Measurements from ENCODE around the gene WDR74. TPM values are rescaled to one million over a fixed set of nuclear protein-coding genes. Genes with fewer than 3 reads are reported as not detected.
"Not testable (repeated sequence)": the region's sequence is repeated elsewhere in the genome, so short reads cannot be mapped to it uniquely, and the experiment has no call there.

WDR74 gene
- total RNA-seq, 1 donor from 2014 or later, result 161 TPM

- H3K4me3 Mint-ChIP-seq, result peak overlapping the region; percentile 99
- H3K9me3 Mint-ChIP-seq, result no peaks in the 10 kb centered on the region
- H3K27ac Mint-ChIP-seq, result peak overlapping the region; percentile 100
- H3K27me3 Mint-ChIP-seq (ENCODE audit: insufficient read depth), result peaks cover 2% of the 10 kb centered on the region
- no peak for DNase-seq (ENCODE audit: low spot score)
- H3K36me3 Mint-ChIP-seq (ENCODE audit: low read depth), result peaks cover 38% of the 10 kb centered on the region
- peaks cover 38% of the 10 kb centered on the region for H3K4me1 Mint-ChIP-seq (ENCODE audit: low read depth)
- intact Hi-C loops (cut with micrococcal nuclease), result no loop called here
These were observed 40.0 kb upstream of the WDR74 start for GRCh38 chr11:62879235-62879978.

- intact Hi-C loops (cut with micrococcal nuclease), result no loop called here
- H3K9me3 Mint-ChIP-seq, result no peaks in the 10 kb centered on the region
- H3K27me3 Mint-ChIP-seq (ENCODE audit: insufficient read depth), result peaks cover 2% of the 10 kb centered on the region
- H3K4me1 Mint-ChIP-seq (ENCODE audit: low read depth), result peaks cover 15% of the 10 kb centered on the region
- H3K36me3 Mint-ChIP-seq (ENCODE audit: low read depth), result peaks cover 15% of the 10 kb centered on the region
- no peak overlapping the region for H3K4me3 Mint-ChIP-seq
- no peak overlapping the region for H3K27ac Mint-ChIP-seq
- no peak for DNase-seq (ENCODE audit: low spot score)
These were observed 37.3 kb upstream of the WDR74 start for GRCh38 chr11:62876712-62877111.

GRCh38 chr11:62875698-62876478 lies 36.5 kb upstream of the WDR74 start:
- intact Hi-C loops (cut with micrococcal nuclease), result no loop called here
- Mint-ChIP-seq H3K9me3 (no peaks in the 10 kb centered on the region), H3K4me1 (ENCODE audit: low read depth) (peaks cover 15% of the 10 kb centered on the region), H3K27ac (no peak overlapping the region), H3K36me3 (ENCODE audit: low read depth) (peaks cover 12% of the 10 kb centered on the region), H3K4me3 (no peak overlapping the region), H3K27me3 (ENCODE audit: insufficient read depth) (peaks cover 2% of the 10 kb centered on the region)
- no peak for DNase-seq (ENCODE audit: low spot score)

- H3K4me3 Mint-ChIP-seq, result no peak overlapping the region
These were observed 35.5 kb upstream of the WDR74 start for GRCh38 chr11:62874851-62875250.

GRCh38 chr11:62865635-62866034 lies 26.2 kb upstream of the WDR74 start:
- no peaks in the 10 kb centered on the region for H3K36me3 Mint-ChIP-seq (ENCODE audit: low read depth)
- no peaks in the 10 kb centered on the region for H3K27me3 Mint-ChIP-seq (ENCODE audit: insufficient read depth)
- H3K4me3 Mint-ChIP-seq, result no peak overlapping the region
- H3K4me1 Mint-ChIP-seq (ENCODE audit: low read depth), result peaks cover 27% of the 10 kb centered on the region
- intact Hi-C loops (cut with micrococcal nuclease), result loop anchor here (10.0 kb wide), 1 partner anchor 481 kb away; no protein-coding TSS in a partner anchor
- H3K9me3 Mint-ChIP-seq, result no peaks in the 10 kb centered on the region
- no peak overlapping the region for H3K27ac Mint-ChIP-seq
- DNase-seq (ENCODE audit: low spot score), result no peak

More at GRCh38 chr11:62874851-62875250, 35.5 kb upstream of the WDR74 start:
- intact Hi-C loops (cut with micrococcal nuclease), result no loop called here
- no peaks in the 10 kb centered on the region for H3K9me3 Mint-ChIP-seq
- H3K36me3 Mint-ChIP-seq (ENCODE audit: low read depth), result peaks cover 12% of the 10 kb centered on the region
- no peak overlapping the region for H3K27ac Mint-ChIP-seq
- peaks cover 6% of the 10 kb centered on the region for H3K4me1 Mint-ChIP-seq (ENCODE audit: low read depth)
- DNase-seq (ENCODE audit: low spot score), result no peak
- peaks cover 2% of the 10 kb centered on the region for H3K27me3 Mint-ChIP-seq (ENCODE audit: insufficient read depth)

- no peak overlapping the region for H3K4me3 Mint-ChIP-seq
- peaks cover 43% of the 10 kb centered on the region for H3K4me1 Mint-ChIP-seq (ENCODE audit: low read depth)
- no peaks in the 10 kb centered on the region for H3K27me3 Mint-ChIP-seq (ENCODE audit: insufficient read depth)
- no peaks in the 10 kb centered on the region for H3K9me3 Mint-ChIP-seq
- peaks cover 4% of the 10 kb centered on the region for H3K36me3 Mint-ChIP-seq (ENCODE audit: low read depth)
- DNase-seq (ENCODE audit: low spot score), result no peak
- no peak overlapping the region for H3K27ac Mint-ChIP-seq
- intact Hi-C loops (cut with micrococcal nuclease), result loop anchor here (2.0 to 10.0 kb wide), 2 partner anchors 271 to 479 kb away; no protein-coding TSS in a partner anchor
These were observed 24.4 kb upstream of the WDR74 start for GRCh38 chr11:62863687-62864335.

- not testable (repeated sequence) for H3K9me3 Mint-ChIP-seq; DNase-seq (ENCODE audit: low spot score); H3K4me3 Mint-ChIP-seq; H3K27me3 Mint-ChIP-seq (ENCODE audit: insufficient read depth); H3K36me3 Mint-ChIP-seq (ENCODE audit: low read depth); H3K27ac Mint-ChIP-seq
- peaks cover 58% of the 10 kb centered on the region for H3K4me1 Mint-ChIP-seq (ENCODE audit: low read depth)
- intact Hi-C loops (cut with micrococcal nuclease), result loop anchor here (1.0 to 10.0 kb wide), 8 partner anchors 19 to 477 kb away; partner anchors contain the start of genes NXF1, SLC3A2, STX5 and TEX54
These were observed 22.3 kb upstream of the WDR74 start for GRCh38 chr11:62861564-62862192.

- Mint-ChIP-seq H3K4me1 (ENCODE audit: low read depth) (peaks cover 65% of the 10 kb centered on the region), H3K36me3 (ENCODE audit: low read depth) (peaks cover 6% of the 10 kb centered on the region)
These were observed 21.6 kb upstream of the WDR74 start for GRCh38 chr11:62860835-62861563.

GRCh38 chr11:62859281-62859703 lies 19.9 kb upstream of the WDR74 start:
- not testable (repeated sequence) for H3K9me3 Mint-ChIP-seq; H3K4me3 Mint-ChIP-seq; DNase-seq (ENCODE audit: low spot score); H3K27me3 Mint-ChIP-seq (ENCODE audit: insufficient read depth)
- H3K4me1 Mint-ChIP-seq (ENCODE audit: low read depth), result peaks cover 64% of the 10 kb centered on the region
- peaks cover 21% of the 10 kb centered on the region for H3K36me3 Mint-ChIP-seq (ENCODE audit: low read depth)
- intact Hi-C loops (cut with micrococcal nuclease), result loop anchor here (5.0 kb wide), 1 partner anchor 302 kb away; no protein-coding TSS in a partner anchor
- peak overlapping the region; percentile 5 for H3K27ac Mint-ChIP-seq

More at GRCh38 chr11:62860835-62861563, 21.6 kb upstream of the WDR74 start:
- H3K9me3 Mint-ChIP-seq, result no peaks in the 10 kb centered on the region
- no peaks in the 10 kb centered on the region for H3K27me3 Mint-ChIP-seq (ENCODE audit: insufficient read depth)
- no peak for DNase-seq (ENCODE audit: low spot score)
- H3K27ac Mint-ChIP-seq, result no peak overlapping the region
- H3K4me3 Mint-ChIP-seq, result no peak overlapping the region
- intact Hi-C loops (cut with micrococcal nuclease), result loop anchor here (10.0 kb wide), 1 partner anchor 476 kb away; no protein-coding TSS in a partner anchor

- Mint-ChIP-seq H3K4me1 (ENCODE audit: low read depth) (peaks cover 68% of the 10 kb centered on the region), H3K27me3 (ENCODE audit: insufficient read depth) (peaks cover 5% of the 10 kb centered on the region), H3K4me3 (peak overlapping the region; percentile 98), H3K9me3 (no peaks in the 10 kb centered on the region), H3K36me3 (ENCODE audit: low read depth) (peaks cover 32% of the 10 kb centered on the region), H3K27ac (peak overlapping the region; percentile 64)
- no peak for DNase-seq (ENCODE audit: low spot score)
- intact Hi-C loops (cut with micrococcal nuclease), result loop anchor here (5.0 kb wide), 1 partner anchor 301 kb away; no protein-coding TSS in a partner anchor
These were observed 18.8 kb upstream of the WDR74 start for GRCh38 chr11:62858201-62858600.

GRCh38 chr11:62857541-62857982 lies 18.2 kb upstream of the WDR74 start:
- intact Hi-C loops (cut with micrococcal nuclease), result loop anchor here (5.0 kb wide), 1 partner anchor 300 kb away; no protein-coding TSS in a partner anchor
- no peak for DNase-seq (ENCODE audit: low spot score)
- Mint-ChIP-seq H3K27me3 (ENCODE audit: insufficient read depth) (peaks cover 5% of the 10 kb centered on the region), H3K36me3 (ENCODE audit: low read depth) (peaks cover 38% of the 10 kb centered on the region), H3K27ac (peak overlapping the region; percentile 64), H3K4me3 (peak overlapping the region; percentile 98), H3K4me1 (ENCODE audit: low read depth) (peaks cover 71% of the 10 kb centered on the region), H3K9me3 (no peaks in the 10 kb centered on the region)
